T-cell (primary cell): ENCODE results near the gene TXNRD1. TPM values are rescaled to one million over a fixed set of nuclear protein-coding genes. Genes with fewer than 3 reads are reported as not detected.

ENCODE experiments used
- ATAC-seq, 4 experiments: fragments of 200-7000 bp in 3 of 4; fragments of 150-1000 bp in 1 of 4; cut with Tn5 transposase; replicated peaks in 1 of 4; 1 replicate in 3 of 4; 2 replicates in 1 of 4; pipeline ENCODE4 v1.10.0; 2021; ENCODE audit warnings: moderate library complexity in 3 of 4, mild to moderate bottlenecking in 2 of 4, moderate number of reproducible peaks in 1 of 4
- CTCF ChIA-PET, 2 donors: fragments of 300-600 bp; sonication (Branson Sonifier 250); formaldehyde crosslinking; loops; one replicate each; lab custom pipeline; 2022; ENCODE audit warnings: antibody characterized with exemption in 2 of 2; lab: Charles Lee
- POLR2A ChIA-PET, 2 donors: fragments of 300-600 bp; sonication (Branson Sonifier 250); formaldehyde crosslinking; loops; one replicate each; lab custom pipeline; 2022; ENCODE audit warnings: antibody characterized with exemption in 2 of 2; lab: Charles Lee
- DNase-seq, 35 experiments: peaks; one replicate each; pipeline versions ENCODE4 v3.0.0 to v3.0.0-alpha.2; 2013 to 2023
- H3K27ac ChIP-seq: one replicate; pipeline ENCODE4 v1.5.1; 2013; ENCODE audit warnings: low read length
- H3K27me3 ChIP-seq, 2 experiments: replicated peaks in 1 of 2; 1 replicate in 1 of 2; 2 replicates in 1 of 2; pipeline versions ENCODE4 v1.6.1 to v1.7.0; 2013; ENCODE audit warnings: low read length in 1 of 2, mixed read lengths in 1 of 2; ENCODE audit not compliant: control insufficient read depth in 2 of 2, insufficient read depth in 2 of 2; ENCODE audit errors: extremely low read depth in 1 of 2
- H3K36me3 ChIP-seq, 2 donors: 1 replicate in 1 of 2; 2 replicates in 1 of 2; pipeline versions ENCODE4 v1.6.1 to v1.7.0; 2013; ENCODE audit warnings: low read length in 1 of 2; ENCODE audit not compliant: control insufficient read depth in 2 of 2, insufficient read depth in 1 of 2; ENCODE audit errors: extremely low read depth in 1 of 2
- H3K4me1 ChIP-seq, 2 experiments: 1 replicate in 1 of 2; 2 replicates in 1 of 2; pipeline versions ENCODE4 v1.6.1 to v1.7.0; 2013; ENCODE audit warnings: low read length in 2 of 2, mixed read lengths in 1 of 2; ENCODE audit not compliant: insufficient read depth in 2 of 2, control insufficient read depth in 1 of 2; ENCODE audit errors: extremely low read depth in 1 of 2
- H3K4me3 ChIP-seq, 2 donors: 1 replicate in 1 of 2; 2 replicates in 1 of 2; pipeline versions ENCODE4 v1.5.1 to v1.7.0; 2013; ENCODE audit warnings: mild to moderate bottlenecking in 2 of 2, low read length in 1 of 2, moderate library complexity in 1 of 2; ENCODE audit not compliant: control insufficient read depth in 1 of 2; ENCODE audit errors: extremely low read depth in 1 of 2
- H3K9me3 ChIP-seq: 2 replicates; pipeline ENCODE4 v1.7.0; 2013
- H3K27ac Mint-ChIP-seq, 2 donors: one replicate each; pipeline ENCODE4 v1.8.0; 2020 to 2021; ENCODE audit warnings: mild to moderate bottlenecking in 2 of 2, mixed read lengths in 2 of 2
- H3K27me3 Mint-ChIP-seq, 2 donors: one replicate each; pipeline ENCODE4 v1.8.0; 2021 to 2022; ENCODE audit warnings: mixed read lengths in 2 of 2
- H3K36me3 Mint-ChIP-seq: one replicate; pipeline ENCODE4 v1.8.0; 2021; ENCODE audit warnings: mixed read lengths
- H3K4me1 Mint-ChIP-seq, 3 donors: one replicate each; pipeline ENCODE4 v1.8.0; 2020 to 2022; ENCODE audit warnings: mixed read lengths in 3 of 3, mild to moderate bottlenecking in 1 of 3
- H3K4me3 Mint-ChIP-seq, 3 donors: one replicate each; pipeline ENCODE4 v1.8.0; 2020 to 2022; ENCODE audit warnings: mild to moderate bottlenecking in 3 of 3, mixed read lengths in 3 of 3, moderate library complexity in 3 of 3
- H3K9me3 Mint-ChIP-seq, 3 donors: one replicate each; pipeline ENCODE4 v1.8.0; 2020 to 2022; ENCODE audit warnings: mixed read lengths in 3 of 3
- WGBS: methylation state at CpG from one replicate; pipeline ENCODE4 v1.1.5; 2013; ENCODE audit warnings: missing lambda C conversion rate; ENCODE audit not compliant: insufficient coverage; 5-methylcytosine and 5-hydroxymethylcytosine counted together
- total RNA-seq, 35 experiments: library from RNA in 6 of 35; stranded (reverse) in 6 of 35; fragments of 120-200 nt in 1 of 35; gene quantifications; one replicate each; pipeline versions ENCODE4 v1.2.1 to v1.2.4 and lab custom pipeline; 2013 to 2026

Gene TXNRD1
- total RNA-seq, 5 donors from 2014 or later (not counting 1 experiment from before 2014, with no cell fraction given) = 33.1 to 91.7 (median 68.9) TPM

GRCh38 chr12:104333692-104334255 is 118.2 kb downstream of the TXNRD1 start:
- H3K4me1 ChIP-seq = no peaks in the 10 kb centered on the region
- ChIA-PET POLR2A (no interaction called here), CTCF (no interaction called here)
- ATAC-seq (no peak), DNase-seq (no peak)
- H3K4me3 ChIP-seq = no peak overlapping the region
- no peaks in the 10 kb centered on the region for H3K27me3 Mint-ChIP-seq
- WGBS = no CpG with 5 or more reads among the region's 1 CpG
- peaks cover 5 to 26% of the 10 kb centered on the region in 2 donors for H3K36me3 ChIP-seq
- H3K27ac ChIP-seq = no peak overlapping the region
- H3K27me3 ChIP-seq = no peaks in the 10 kb centered on the region
- no peaks in the 10 kb centered on the region for H3K4me1 Mint-ChIP-seq
- H3K4me3 Mint-ChIP-seq = no peak overlapping the region
- H3K36me3 Mint-ChIP-seq = peaks cover 31% of the 10 kb centered on the region
- no peak overlapping the region for H3K27ac Mint-ChIP-seq
- no peaks in the 10 kb centered on the region for H3K9me3 Mint-ChIP-seq
- no peaks in the 10 kb centered on the region for H3K9me3 ChIP-seq

GRCh38 chr12:104334581-104334980 is 119.0 kb downstream of the TXNRD1 start:
- H3K27ac Mint-ChIP-seq = no peak overlapping the region
- no peaks in the 10 kb centered on the region for H3K4me1 Mint-ChIP-seq
- no peak overlapping the region for H3K4me3 Mint-ChIP-seq
- peaks cover 33% of the 10 kb centered on the region for H3K36me3 Mint-ChIP-seq
- ATAC-seq = no peak
- WGBS = 90% methylated on average over 2 of the region's 8 CpGs
- Histone ChIP-seq H3K4me1 (no peaks in the 10 kb centered on the region), H3K36me3 (peaks cover 8 to 30% of the 10 kb centered on the region in 2 donors), H3K4me3 (no peak overlapping the region), H3K9me3 (no peaks in the 10 kb centered on the region), H3K27ac (no peak overlapping the region), H3K27me3 (no peaks in the 10 kb centered on the region)
- H3K9me3 Mint-ChIP-seq = no peaks in the 10 kb centered on the region
- ChIA-PET CTCF (interaction anchor here in 1 of 2 donors (0.7 kb wide), 1 partner anchor 543 kb away, joined by 4 read pairs; no protein-coding TSS in a partner anchor), POLR2A (no interaction called here)
- H3K27me3 Mint-ChIP-seq = no peaks in the 10 kb centered on the region
- DNase-seq = no peak

GRCh38 chr12:104336115-104336514 is 120.5 kb downstream of the TXNRD1 start:
- Mint-ChIP-seq H3K27ac (no peak overlapping the region), H3K27me3 (no peaks in the 10 kb centered on the region), H3K4me1 (no peaks in the 10 kb centered on the region), H3K36me3 (peaks cover 44% of the 10 kb centered on the region), H3K4me3 (no peak overlapping the region), H3K9me3 (no peaks in the 10 kb centered on the region)
- DNase-seq (no peak), ATAC-seq (no peak)
- POLR2A ChIA-PET = no interaction called here
- H3K4me3 ChIP-seq = no peak overlapping the region
- H3K4me1 ChIP-seq = no peaks in the 10 kb centered on the region
- WGBS = no CpG with 5 or more reads among the region's 2 CpGs
- no peaks in the 10 kb centered on the region for H3K27me3 ChIP-seq
- CTCF ChIA-PET = no interaction called here
- H3K9me3 ChIP-seq = no peaks in the 10 kb centered on the region
- no peak overlapping the region for H3K27ac ChIP-seq
- H3K36me3 ChIP-seq = peaks cover 11 to 39% of the 10 kb centered on the region in 2 donors

- DNase-seq (no peak), ATAC-seq (no peak)
- H3K4me1 ChIP-seq = no peaks in the 10 kb centered on the region
- H3K27ac Mint-ChIP-seq = no peak overlapping the region
- CTCF ChIA-PET = interaction anchor here (0.5 to 0.7 kb wide), 3 partner anchors 9 to 486 kb away, joined by 3 to 4 read pairs (median 4); no protein-coding TSS in a partner anchor
- 95% methylated on average over 2 of the region's 7 CpGs for WGBS
- peaks cover 11 to 48% of the 10 kb centered on the region in 2 donors for H3K36me3 ChIP-seq
- H3K27me3 ChIP-seq = no peaks in the 10 kb centered on the region
- no peak overlapping the region for H3K4me3 Mint-ChIP-seq
- H3K27me3 Mint-ChIP-seq = no peaks in the 10 kb centered on the region
- H3K9me3 Mint-ChIP-seq = no peaks in the 10 kb centered on the region
- H3K4me3 ChIP-seq = no peak overlapping the region
- H3K27ac ChIP-seq = no peak overlapping the region
- peaks cover 44% of the 10 kb centered on the region for H3K36me3 Mint-ChIP-seq
- POLR2A ChIA-PET = interaction anchor here in 1 of 2 donors (0.7 kb wide), 1 partner anchor 702 kb away, joined by 3 read pairs; no protein-coding TSS in a partner anchor
- H3K4me1 Mint-ChIP-seq = no peaks in the 10 kb centered on the region
- no peaks in the 10 kb centered on the region for H3K9me3 ChIP-seq
Measured at GRCh38 chr12:104337030-104337558, 121.5 kb downstream of the TXNRD1 start.

- POLR2A ChIA-PET = interaction anchor here in 1 of 2 donors (0.6 kb wide), 2 partner anchors 36 to 455 kb away, joined by 4 to 11 read pairs; partner anchors contain the start of gene EID3
- H3K9me3 Mint-ChIP-seq = no peaks in the 10 kb centered on the region
- ATAC-seq = no peak
- no peak overlapping the region for H3K4me3 Mint-ChIP-seq
- Histone ChIP-seq H3K4me1 (no peaks in the 10 kb centered on the region), H3K4me3 (no peak overlapping the region), H3K27me3 (no peaks in the 10 kb centered on the region), H3K9me3 (no peaks in the 10 kb centered on the region), H3K27ac (no peak overlapping the region), H3K36me3 (peaks cover 11 to 51% of the 10 kb centered on the region in 2 donors)
- H3K27me3 Mint-ChIP-seq = no peaks in the 10 kb centered on the region
- no peaks in the 10 kb centered on the region for H3K4me1 Mint-ChIP-seq
- no peak overlapping the region for H3K27ac Mint-ChIP-seq
- WGBS = no CpG with 5 or more reads among the region's 3 CpGs
- H3K36me3 Mint-ChIP-seq = peaks cover 46% of the 10 kb centered on the region
- no peak for DNase-seq
- CTCF ChIA-PET = interaction anchor here (0.8 to 2.8 kb wide), 2 partner anchors 10 to 19 kb away, joined by 3 to 8 read pairs; no protein-coding TSS in a partner anchor
Measured at GRCh38 chr12:104339663-104340062, 124.1 kb downstream of the TXNRD1 start.

GRCh38 chr12:104340177-104340576 is 124.6 kb downstream of the TXNRD1 start:
- no peaks in the 10 kb centered on the region for H3K27me3 ChIP-seq
- ATAC-seq = no peak
- H3K4me1 Mint-ChIP-seq = no peaks in the 10 kb centered on the region
- ChIA-PET POLR2A (no interaction called here), CTCF (interaction anchor here in 1 of 2 donors (0.5 to 2.8 kb wide), 2 partner anchors 19 to 134 kb away, joined by 3 to 8 read pairs; no protein-coding TSS in a partner anchor)
- H3K4me3 ChIP-seq = no peak overlapping the region
- H3K27ac ChIP-seq = no peak overlapping the region
- WGBS = no CpG with 5 or more reads among the region's 1 CpG
- H3K27me3 Mint-ChIP-seq = no peaks in the 10 kb centered on the region
- H3K36me3 Mint-ChIP-seq = peaks cover 45% of the 10 kb centered on the region
- no peak overlapping the region for H3K27ac Mint-ChIP-seq
- H3K36me3 ChIP-seq = peaks cover 7 to 47% of the 10 kb centered on the region in 2 donors
- no peak for DNase-seq
- no peaks in the 10 kb centered on the region for H3K9me3 Mint-ChIP-seq
- H3K4me1 ChIP-seq = no peaks in the 10 kb centered on the region
- no peaks in the 10 kb centered on the region for H3K9me3 ChIP-seq
- no peak overlapping the region for H3K4me3 Mint-ChIP-seq
